ENCODE data around the gene FNTB. TPM values are rescaled to one million over a fixed set of nuclear protein-coding genes. Genes with fewer than 3 reads are reported as not detected.

FNTB gene
- total RNA-seq (1 to 10 TPM; 9.5 to 9.9 TPM), polyA plus RNA-seq (1 to 10 TPM; 2.0 to 7.7 (median 4.2) TPM), total RNA-seq (2.7 to 4.5 (median 3.8) reads per million in 6 experiments)

DNA sequence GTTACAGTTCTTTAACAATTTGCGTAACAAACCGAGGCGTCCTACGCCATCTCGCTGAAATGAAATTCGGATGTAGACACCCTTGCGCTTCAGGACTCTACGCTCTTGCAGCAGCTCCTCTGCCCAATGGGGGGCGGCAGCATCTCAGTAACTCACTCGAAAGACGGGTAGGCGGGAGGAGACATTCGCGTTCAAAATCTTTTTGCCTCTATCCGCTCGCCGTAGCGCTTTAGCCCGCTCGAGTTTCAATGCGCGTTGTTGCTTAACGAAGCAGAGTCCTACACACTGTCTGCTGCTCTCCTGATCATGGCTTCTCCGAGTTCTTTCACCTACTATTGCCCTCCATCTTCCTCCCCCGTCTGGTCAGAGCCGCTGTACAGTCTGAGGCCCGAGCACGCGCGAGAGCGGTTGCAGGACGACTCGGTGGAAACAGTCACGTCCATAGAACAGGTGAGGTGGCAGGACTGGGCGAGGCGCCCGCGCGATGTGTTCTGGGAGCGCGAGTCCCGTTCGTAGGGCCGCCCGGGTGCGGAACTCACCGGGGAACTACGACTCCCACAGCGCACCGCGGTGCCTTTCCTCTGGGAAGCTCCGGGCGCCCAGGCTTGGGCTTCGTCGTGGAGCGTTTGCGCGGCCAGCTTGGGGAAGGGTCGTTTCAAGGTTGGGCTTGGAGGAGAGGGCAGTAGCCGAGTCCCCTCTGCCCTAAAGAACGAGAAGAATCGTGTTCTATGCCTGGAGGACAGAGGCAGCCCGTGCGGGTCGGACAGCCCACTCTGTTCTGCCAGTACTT lies at the start of gene FNTB:
Gene FNTB (plus strand): TSS at position 248 of the 790 bp plus-strand sequence. CDS start 59 bp downstream, at position 307.
- POLR2A ChIA-PET: interaction anchor here (0.5 to 2.7 kb wide), 15 partner anchors 13 to 620 kb away, joined by 3 to 12 read pairs (median 5); partner anchors contain the start of genes CHURC1 and FUT8
- H3K4me1 Mint-ChIP-seq: peaks cover 30 to 58% (median 56%) of the 10 kb centered on the region in 4 donors
- H3K36me3 Mint-ChIP-seq: peaks cover 0 to 4% (median 0%) of the 10 kb centered on the region in 3 donors
- peak; percentile 85 to 99 (median 92) for DNase-seq
- H3K27me3 Mint-ChIP-seq: peaks cover 0 to 6% (median 0%) of the 10 kb centered on the region in 5 donors
- H3K9me3 Mint-ChIP-seq: no peaks in the 10 kb centered on the region
- peak within 1 kb of the TSS; percentile 91 to 100 (median 98) for H3K27ac Mint-ChIP-seq
- H3K4me3 Mint-ChIP-seq: peak within 1 kb of the TSS; percentile 86 to 99 (median 98)
- ATAC-seq: peak; percentile 92 to 94

DNA sequence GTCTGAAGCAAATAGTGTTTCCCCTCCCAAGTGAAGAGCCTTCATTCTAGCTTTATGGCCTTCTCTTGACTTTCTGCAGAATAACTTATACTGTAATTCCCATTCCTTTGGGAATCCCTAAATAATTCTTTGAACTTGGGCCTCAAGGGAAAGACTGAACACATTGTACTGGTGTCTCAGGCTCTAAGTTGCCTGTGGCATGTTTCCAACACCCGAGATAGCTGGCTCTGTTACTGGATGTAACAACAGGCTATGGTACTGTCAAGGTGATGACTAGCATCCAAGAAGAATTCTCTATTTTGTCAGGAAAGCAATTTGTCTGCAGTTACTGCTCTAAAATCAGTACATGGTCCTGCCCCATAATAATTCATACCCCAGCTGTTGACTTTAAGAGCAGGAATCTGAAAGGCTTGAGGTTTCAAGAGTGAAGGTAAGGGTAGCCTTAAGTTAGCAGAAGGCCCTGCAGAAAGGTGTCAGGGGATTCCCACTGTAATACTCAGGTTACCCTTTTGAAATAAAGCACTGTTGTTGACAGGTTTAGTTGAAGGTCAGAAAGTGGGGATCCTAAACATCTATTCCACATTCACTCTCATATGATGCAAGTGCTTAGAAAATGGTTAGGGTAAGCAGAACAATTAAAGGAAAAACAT lies 49.4 kb upstream of the FNTB start:
- no peak for DNase-seq
- no peaks in the 10 kb centered on the region for H3K9me3 Mint-ChIP-seq
- peaks cover 36 to 83% (median 65%) of the 10 kb centered on the region in 4 donors for H3K4me1 Mint-ChIP-seq
- no peak overlapping the region for H3K4me3 Mint-ChIP-seq
- peak overlapping the region; percentile 19 to 94 (median 65) for H3K27ac Mint-ChIP-seq
- H3K36me3 Mint-ChIP-seq: peaks cover 7 to 90% (median 31%) of the 10 kb centered on the region in 3 donors
- ATAC-seq: no peak
- POLR2A ChIA-PET: interaction anchor here (1.4 kb wide), 1 partner anchor 23 kb away, joined by 5 read pairs; the partner anchor contains the start of gene CHURC1
- no peaks in the 10 kb centered on the region for H3K27me3 Mint-ChIP-seq

- no peak for DNase-seq
- POLR2A ChIA-PET: no interaction called here
- ATAC-seq: no peak
- Mint-ChIP-seq H3K36me3 (peaks cover 7 to 86% (median 26%) of the 10 kb centered on the region in 3 donors), H3K4me1 (peaks cover 37 to 82% (median 66%) of the 10 kb centered on the region in 4 donors), H3K27me3 (no peaks in the 10 kb centered on the region), H3K4me3 (no peak overlapping the region), H3K9me3 (no peaks in the 10 kb centered on the region), H3K27ac (peak overlapping the region; percentile 19 to 94 (median 56))
These were observed 48.9 kb upstream of the FNTB start for GRCh38 chr14:64937821-64938193.

- Mint-ChIP-seq H3K4me1 (peaks cover 38 to 86% (median 74%) of the 10 kb centered on the region in 4 donors), H3K27ac (peak overlapping the region; percentile 10 to 94 (median 68)), H3K4me3 (peak overlapping the region in 1 of 10 donors; percentile 36), H3K36me3 (peaks cover 6 to 80% (median 21%) of the 10 kb centered on the region in 3 donors), H3K9me3 (no peaks in the 10 kb centered on the region), H3K27me3 (no peaks in the 10 kb centered on the region)
- ATAC-seq (no peak), DNase-seq (no peak)
- POLR2A ChIA-PET: interaction anchor here (0.5 to 0.7 kb wide), 2 partner anchors 34 to 1290 kb away, joined by 3 read pairs; no protein-coding TSS in a partner anchor
These were observed 47.5 kb upstream of the FNTB start for GRCh38 chr14:64938972-64939816.

DNA sequence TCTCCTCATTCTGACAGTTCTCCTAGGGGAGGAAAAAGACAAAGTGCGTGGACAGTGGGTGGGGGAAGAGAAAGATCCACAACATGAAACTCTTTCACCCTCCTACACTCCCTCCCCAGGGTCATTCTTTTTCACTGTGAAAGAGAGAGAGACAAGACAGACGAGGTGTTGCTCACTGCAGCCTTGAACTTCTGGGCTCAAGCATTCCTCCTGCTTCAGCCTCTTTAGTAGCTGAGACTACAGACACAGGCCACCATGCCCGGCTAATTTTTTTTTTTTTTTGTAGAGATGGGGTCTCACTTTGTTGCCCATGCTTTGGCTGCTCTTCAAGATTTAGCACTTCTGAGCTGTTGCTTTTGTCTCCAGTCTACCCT lies 46.9 kb upstream of the FNTB start:
- no peak for ATAC-seq
- DNase-seq: no peak
- POLR2A ChIA-PET: interaction anchor here (0.5 to 0.9 kb wide), 3 partner anchors 25 to 1291 kb away, joined by 3 read pairs; partner anchors contain the start of gene CHURC1
- Mint-ChIP-seq H3K36me3 (peaks cover under 1 to 80% (median 15%) of the 10 kb centered on the region in 3 donors), H3K4me1 (peaks cover 39 to 86% (median 74%) of the 10 kb centered on the region in 4 donors), H3K27ac (peak overlapping the region in 9 of 10 donors; percentile 41 to 94 (median 66)), H3K4me3 (no peak overlapping the region), H3K9me3 (no peaks in the 10 kb centered on the region), H3K27me3 (no peaks in the 10 kb centered on the region)

DNA sequence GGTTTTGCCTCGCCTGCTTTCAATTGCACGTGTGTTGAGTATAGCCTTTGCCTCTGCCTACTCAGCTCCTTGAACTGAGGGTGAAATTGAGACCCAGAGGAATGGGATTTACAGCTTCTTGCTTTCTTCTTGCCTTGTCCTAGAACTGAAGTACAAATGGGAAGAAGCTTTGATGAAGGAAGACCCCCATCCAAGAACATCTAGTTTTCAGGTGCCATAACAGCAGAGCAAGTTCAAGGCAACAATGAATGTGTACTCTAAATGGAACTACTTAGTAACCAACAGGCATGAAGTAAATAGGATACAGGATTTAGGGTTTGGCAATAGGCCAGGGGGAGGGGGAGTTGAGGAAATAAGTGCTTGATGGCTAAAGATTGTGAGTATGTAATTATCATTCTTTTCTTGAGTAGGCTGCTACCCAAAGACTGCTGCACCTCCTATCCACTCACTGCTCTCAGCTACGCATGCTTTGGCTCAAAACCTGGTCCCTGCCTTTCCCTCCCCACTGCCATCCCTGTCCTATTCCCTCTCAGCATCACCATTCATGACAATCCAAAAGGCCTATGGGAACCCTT lies 46.3 kb upstream of the FNTB start:
- H3K27ac Mint-ChIP-seq: peak overlapping the region in 9 of 10 donors; percentile 57 to 94 (median 67)
- DNase-seq (no peak), ATAC-seq (no peak)
- no peaks in the 10 kb centered on the region for H3K9me3 Mint-ChIP-seq
- POLR2A ChIA-PET: interaction anchor here (0.9 kb wide), 1 partner anchor 26 kb away, joined by 3 read pairs; the partner anchor contains the start of gene CHURC1
- H3K4me3 Mint-ChIP-seq: peak overlapping the region in 1 of 10 donors; percentile 8
- peaks cover 41 to 85% (median 75%) of the 10 kb centered on the region in 4 donors for H3K4me1 Mint-ChIP-seq
- H3K36me3 Mint-ChIP-seq: peaks cover 0 to 79% (median 15%) of the 10 kb centered on the region in 3 donors
- H3K27me3 Mint-ChIP-seq: no peaks in the 10 kb centered on the region

DNA sequence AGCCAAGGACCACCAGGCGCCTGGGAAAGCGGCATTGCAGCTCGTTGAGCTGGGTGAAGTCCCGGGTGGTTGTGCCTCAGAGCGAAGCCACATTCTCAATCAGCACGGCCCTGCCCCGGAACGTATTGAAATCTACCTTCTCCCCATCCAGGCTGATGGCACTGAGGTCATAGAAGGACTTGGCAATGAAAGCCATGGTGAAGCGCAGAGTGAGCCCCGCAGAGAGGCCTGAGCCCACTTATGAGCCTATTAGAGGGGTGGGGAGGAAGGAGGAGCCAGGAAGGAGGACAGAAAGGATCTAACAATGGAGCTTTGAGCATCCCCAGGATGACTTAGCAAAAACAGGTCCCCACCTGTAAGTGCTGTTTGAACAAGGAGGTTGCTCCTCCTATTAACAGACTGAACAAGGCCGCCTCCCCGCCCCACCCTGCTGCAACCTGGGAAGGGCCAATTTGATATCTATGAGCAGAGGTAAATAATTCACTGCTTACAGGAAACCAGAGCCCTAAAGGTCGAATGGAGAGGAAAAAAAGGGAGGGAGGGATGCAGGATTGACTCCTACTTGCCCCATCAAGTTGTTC lies 44.1 kb upstream of the FNTB start, which contains the start of gene GPX2:
Gene GPX2 (minus strand): TSS at position 215 of the 581 bp plus-strand sequence. CDS start 19 bp downstream, at position 196.
- ATAC-seq (no peak), DNase-seq (no peak)
- POLR2A ChIA-PET: interaction anchor here (1.3 to 1.8 kb wide), 2 partner anchors 18 to 28 kb away, joined by 3 to 6 read pairs; partner anchors contain the start of gene CHURC1
- Mint-ChIP-seq H3K4me1 (peaks cover 41 to 88% (median 70%) of the 10 kb centered on the region in 4 donors), H3K27ac (peak within 1 kb of the TSS; percentile 15 to 94 (median 79)), H3K36me3 (peaks cover 0 to 65% (median 18%) of the 10 kb centered on the region in 3 donors), H3K4me3 (no peak within 1 kb of the TSS), H3K9me3 (no peaks in the 10 kb centered on the region), H3K27me3 (no peaks in the 10 kb centered on the region)

- Mint-ChIP-seq H3K27ac (peak overlapping the region in 9 of 10 donors; percentile 15 to 92 (median 79)), H3K27me3 (no peaks in the 10 kb centered on the region), H3K36me3 (peaks cover 0 to 60% (median 15%) of the 10 kb centered on the region in 3 donors), H3K4me1 (peaks cover 41 to 88% (median 66%) of the 10 kb centered on the region in 4 donors), H3K4me3 (no peak overlapping the region), H3K9me3 (no peaks in the 10 kb centered on the region)
- DNase-seq (no peak), ATAC-seq (no peak)
- POLR2A ChIA-PET: interaction anchor here (1.3 kb wide), 1 partner anchor 19 kb away, joined by 3 read pairs; no protein-coding TSS in a partner anchor
These were observed 43.1 kb upstream of the FNTB start for GRCh38 chr14:64943556-64943955.

DNA sequence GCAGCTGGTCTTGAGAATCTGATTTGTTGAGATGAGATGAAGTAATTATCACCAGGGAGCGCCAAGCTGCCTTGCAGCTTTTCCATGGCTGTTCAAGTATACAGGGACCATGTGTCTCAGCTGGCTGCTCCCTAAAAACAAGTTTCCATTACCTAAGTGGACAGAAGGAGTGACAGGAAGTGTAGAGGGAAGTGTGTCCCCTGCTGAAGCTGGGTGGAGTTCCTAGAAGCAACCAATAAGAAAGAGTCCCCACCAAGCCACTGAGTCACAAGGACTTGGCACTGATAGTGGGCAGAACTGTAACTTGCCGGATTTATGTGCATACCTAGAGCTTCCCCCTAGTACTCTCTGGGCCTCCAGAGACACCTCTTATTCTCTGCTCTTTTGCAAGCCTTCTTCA lies 42.7 kb upstream of the FNTB start:
- Mint-ChIP-seq H3K4me3 (peak overlapping the region in 1 of 10 donors; percentile 56), H3K27ac (peak overlapping the region; percentile 27 to 92 (median 76)), H3K27me3 (no peaks in the 10 kb centered on the region), H3K9me3 (no peaks in the 10 kb centered on the region), H3K36me3 (peaks cover 0 to 59% (median 19%) of the 10 kb centered on the region in 3 donors), H3K4me1 (peaks cover 38 to 86% (median 63%) of the 10 kb centered on the region in 4 donors)
- POLR2A ChIA-PET: interaction anchor here (0.6 to 1.3 kb wide), 2 partner anchors 20 to 193 kb away, joined by 3 read pairs; no protein-coding TSS in a partner anchor
- no peak for ATAC-seq
- no peak for DNase-seq

- Mint-ChIP-seq H3K27me3 (no peaks in the 10 kb centered on the region), H3K36me3 (peaks cover 0 to 54% (median 22%) of the 10 kb centered on the region in 3 donors), H3K4me1 (peaks cover 38 to 79% (median 58%) of the 10 kb centered on the region in 4 donors), H3K27ac (peak overlapping the region in 7 of 10 donors; percentile 11 to 79 (median 45)), H3K9me3 (no peaks in the 10 kb centered on the region), H3K4me3 (no peak overlapping the region)
- no peak for DNase-seq
- POLR2A ChIA-PET: interaction anchor here (0.6 to 0.7 kb wide), 2 partner anchors 30 to 192 kb away, joined by 3 read pairs; partner anchors contain the start of gene CHURC1
- ATAC-seq: no peak
These were observed 41.8 kb upstream of the FNTB start for GRCh38 chr14:64944861-64945260.

All from naive thymus-derived CD8-positive, alpha-beta T cell (primary cell).